Measurements from ENCODE around the gene EXOC8.

The EXOC8 gene

DNA sequence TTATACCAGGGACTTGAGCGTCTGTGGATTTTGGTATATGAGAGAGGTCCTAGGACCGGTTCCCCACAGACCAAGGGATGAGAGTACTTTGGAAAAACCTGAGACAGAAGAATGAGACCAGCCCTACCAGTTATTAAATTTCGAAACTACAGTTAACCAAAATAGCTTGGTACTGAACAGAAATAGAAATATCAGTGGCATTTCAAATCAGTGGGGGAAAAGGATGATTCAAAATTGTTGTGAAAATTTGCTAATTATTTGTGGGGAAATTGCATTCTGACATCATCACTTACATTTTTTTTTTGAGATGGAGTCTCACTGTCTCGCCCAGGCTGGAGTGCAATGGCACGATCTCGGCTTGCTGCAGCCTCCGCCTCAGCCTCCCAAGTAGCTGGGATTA lies 8.2 kb downstream of the EXOC8 start:
- no peak for DNase-seq (ENCODE audit: low read depth)
- TF ChIP-seq, protein P1, sequence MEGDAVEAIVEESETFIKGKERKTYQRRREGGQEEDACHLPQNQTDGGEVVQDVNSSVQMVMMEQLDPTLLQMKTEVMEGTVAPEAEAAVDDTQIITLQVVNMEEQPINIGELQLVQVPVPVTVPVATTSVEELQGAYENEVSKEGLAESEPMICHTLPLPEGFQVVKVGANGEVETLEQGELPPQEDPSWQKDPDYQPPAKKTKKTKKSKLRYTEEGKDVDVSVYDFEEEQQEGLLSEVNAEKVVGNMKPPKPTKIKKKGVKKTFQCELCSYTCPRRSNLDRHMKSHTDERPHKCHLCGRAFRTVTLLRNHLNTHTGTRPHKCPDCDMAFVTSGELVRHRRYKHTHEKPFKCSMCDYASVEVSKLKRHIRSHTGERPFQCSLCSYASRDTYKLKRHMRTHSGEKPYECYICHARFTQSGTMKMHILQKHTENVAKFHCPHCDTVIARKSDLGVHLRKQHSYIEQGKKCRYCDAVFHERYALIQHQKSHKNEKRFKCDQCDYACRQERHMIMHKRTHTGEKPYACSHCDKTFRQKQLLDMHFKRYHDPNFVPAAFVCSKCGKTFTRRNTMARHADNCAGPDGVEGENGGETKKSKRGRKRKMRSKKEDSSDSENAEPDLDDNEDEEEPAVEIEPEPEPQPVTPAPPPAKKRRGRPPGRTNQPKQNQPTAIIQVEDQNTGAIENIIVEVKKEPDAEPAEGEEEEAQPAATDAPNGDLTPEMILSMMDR (IDR thresholded peaks at IDR 0.05; ENCODE audit: low read depth, low read length, missing control alignments) = no peak
- H3K4me3 ChIP-seq (ENCODE audit: low read depth, low read length) = no peak overlapping the region

- TF ChIP-seq, protein P1 (IDR thresholded peaks at IDR 0.05; ENCODE audit: low read depth, low read length, missing control alignments) = no peak
- no peak for DNase-seq (ENCODE audit: low read depth)
- no peak overlapping the region for H3K4me3 ChIP-seq (ENCODE audit: low read depth, low read length)
Observed at GRCh38 chr1:231327617-231328016, 10.0 kb downstream of the EXOC8 start.

- TF ChIP-seq, protein P1 (IDR thresholded peaks at IDR 0.05; ENCODE audit: low read depth, low read length, missing control alignments) = no peak
- no peak overlapping the region for H3K4me3 ChIP-seq (ENCODE audit: low read depth, low read length)
- no peak for DNase-seq (ENCODE audit: low read depth)
Observed at GRCh38 chr1:231326248-231326647, 11.4 kb downstream of the EXOC8 start.

- no peak for DNase-seq (ENCODE audit: low read depth)
- TF ChIP-seq, protein P1 (IDR thresholded peaks at IDR 0.05; ENCODE audit: low read depth, low read length, missing control alignments) = no peak
- H3K4me3 ChIP-seq (ENCODE audit: low read depth, low read length) = no peak overlapping the region
Observed at GRCh38 chr1:231324660-231325059, 13.0 kb downstream of the EXOC8 start.

DNA sequence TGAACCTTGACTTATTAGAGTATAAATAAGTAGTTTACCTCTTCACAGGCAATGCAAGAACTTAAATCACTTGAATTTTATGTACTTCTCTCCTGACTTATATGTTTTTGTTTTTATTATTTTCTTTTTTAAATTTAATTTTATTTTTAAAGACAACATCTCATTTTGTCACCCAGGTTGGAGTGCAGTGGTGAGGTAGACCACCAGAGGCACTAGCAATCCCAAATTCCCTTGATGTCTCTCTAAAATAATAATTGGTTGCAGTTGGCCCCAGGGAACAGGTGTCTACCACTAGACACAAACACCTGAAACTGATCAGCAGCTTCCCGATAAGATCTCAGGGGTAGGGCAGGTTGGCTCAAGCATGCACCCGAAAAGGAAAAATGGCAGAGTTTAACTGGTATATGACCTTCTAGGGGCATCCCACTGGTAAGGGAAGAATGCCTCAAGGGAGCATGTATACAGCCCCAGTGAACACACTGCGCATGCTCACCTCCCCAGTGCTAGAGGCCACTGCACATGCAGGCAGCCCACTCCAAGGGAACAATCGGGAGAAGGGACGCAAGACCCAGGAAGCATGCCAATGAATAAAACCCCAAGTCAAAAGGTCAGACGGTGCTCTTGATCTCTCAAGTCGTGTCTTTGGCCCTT lies 14.6 kb downstream of the EXOC8 start:
- H3K4me3 ChIP-seq (ENCODE audit: low read depth, low read length) = no peak overlapping the region
- no peak for DNase-seq (ENCODE audit: low read depth)
- TF ChIP-seq, protein P1 (IDR thresholded peaks at IDR 0.05; ENCODE audit: low read depth, low read length, missing control alignments) = no peak

DNA sequence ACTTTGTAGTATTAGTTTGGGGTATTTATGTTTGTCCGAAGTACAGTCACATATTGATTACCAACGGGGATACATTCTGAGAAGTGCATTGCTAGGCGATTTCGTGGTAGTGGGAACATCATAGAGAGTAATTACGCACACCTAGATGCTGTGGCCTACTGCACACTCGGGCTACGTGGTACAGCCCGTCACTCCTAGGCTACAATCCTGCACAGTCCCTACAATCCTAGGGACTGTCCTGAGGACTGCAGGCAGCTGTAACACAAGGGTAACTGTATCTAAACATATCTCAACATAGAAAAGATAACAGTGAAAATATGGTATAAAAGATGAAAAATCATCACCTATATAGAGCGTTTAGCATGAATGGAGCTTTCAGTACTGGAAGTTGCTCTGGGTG lies 18.6 kb downstream of the EXOC8 start:
- TF ChIP-seq, protein P1 (IDR thresholded peaks at IDR 0.05; ENCODE audit: low read depth, low read length, missing control alignments) = no peak

DNA sequence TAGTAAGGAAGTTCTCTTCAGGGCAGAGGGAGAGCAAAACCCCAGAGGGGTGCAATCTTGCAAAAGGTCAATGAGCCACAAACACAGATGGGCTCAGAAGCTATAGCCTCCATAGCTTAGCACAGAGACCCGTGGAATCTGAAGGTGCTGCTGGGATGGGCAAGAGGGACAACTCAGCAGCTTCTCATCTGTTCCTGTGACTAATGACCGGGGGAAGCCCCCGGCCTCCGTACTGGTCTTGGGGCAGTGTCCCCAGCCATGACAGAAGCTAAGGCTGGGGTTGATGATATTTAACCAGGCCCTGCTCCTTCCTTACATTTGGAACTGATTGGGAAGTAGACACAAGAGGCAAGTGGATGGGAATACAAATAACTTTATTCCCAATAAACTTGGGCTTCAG lies 19.1 kb downstream of the EXOC8 start:
- TF ChIP-seq, protein P1 (IDR thresholded peaks at IDR 0.05; ENCODE audit: low read depth, low read length, missing control alignments) = no peak
- DNase-seq (ENCODE audit: low read depth) = no peak
- H3K4me3 ChIP-seq (ENCODE audit: low read depth, low read length) = no peak overlapping the region

More for the DNA sequence above, 18.6 kb downstream of the EXOC8 start:
- no peak for DNase-seq (ENCODE audit: low read depth)
- no peak overlapping the region for H3K4me3 ChIP-seq (ENCODE audit: low read depth, low read length)

Data from GM12864 (cell line).